NCI-H1417 treated with DMSO at 0.1 percent for 48 hours (cell line): Measurements from ENCODE around the gene PIK3C2A.

Experiments used
- DNase-seq: peaks from one replicate; lab custom pipeline; 2025; lab: John Stamatoyannopoulos, UW

Gene PIK3C2A

GRCh38 chr11:17162376-17162775 is 45.4 kb downstream of the PIK3C2A start:
- no peak for DNase-seq

- DNase-seq, result no peak
These were observed 46.3 kb downstream of the PIK3C2A start for GRCh38 chr11:17161515-17161914.

GRCh38 chr11:17159441-17159840 is 48.3 kb downstream of the PIK3C2A start:
- DNase-seq, result no peak
